CD14-positive monocyte (primary cell): ENCODE results near the gene SYT7. TPM values are rescaled to one million over a fixed set of nuclear protein-coding genes. Genes with fewer than 3 reads are reported as not detected.

Experiments used
- DNase-seq, 3 donors: peaks; one replicate each; pipeline ENCODE4 v3.0.0-alpha.2; 2011 to 2022
- H2AFZ ChIP-seq: 2 replicates; pipeline ENCODE4 v1.6.0; 2012; ENCODE audit warnings: mild to moderate bottlenecking, low read depth, low read length, inconsistent platforms; ENCODE audit not compliant: insufficient read depth, poor library complexity, severe bottlenecking
- H3K27ac ChIP-seq, 2 donors: 1 replicate in 1 of 2; 2 replicates in 1 of 2; pipeline ENCODE4 v1.5.1; 2012 to 2013; ENCODE audit warnings: low read length in 2 of 2, control low read depth in 1 of 2, inconsistent platforms in 1 of 2, low read depth in 1 of 2, mild to moderate bottlenecking in 1 of 2
- H3K27me3 ChIP-seq, 2 donors: one replicate each; pipeline versions ENCODE4 v1.6.0 to v1.6.1; 2011 to 2013; ENCODE audit warnings: low read length in 2 of 2; ENCODE audit not compliant: control insufficient read depth in 2 of 2, insufficient read depth in 2 of 2
- H3K36me3 ChIP-seq, 2 donors: replicated peaks in 1 of 2; 1 replicate in 1 of 2; 2 replicates in 1 of 2; pipeline versions ENCODE4 v1.5.1 to v1.6.1; 2012 to 2013; ENCODE audit warnings: low read length in 2 of 2, control low read depth in 1 of 2, inconsistent platforms in 1 of 2, mild to moderate bottlenecking in 1 of 2; ENCODE audit not compliant: insufficient read depth in 2 of 2, control insufficient read depth in 1 of 2
- H3K4me1 ChIP-seq, 2 donors: 1 replicate in 1 of 2; 2 replicates in 1 of 2; pipeline versions ENCODE4 v1.5.1 to v1.6.1; 2012 to 2013; ENCODE audit warnings: low read length in 2 of 2, control low read depth in 1 of 2, inconsistent platforms in 1 of 2, mild to moderate bottlenecking in 1 of 2, moderate library complexity in 1 of 2; ENCODE audit not compliant: insufficient read depth in 2 of 2, control insufficient read depth in 1 of 2
- H3K4me2 ChIP-seq: replicated peaks from 2 replicates; pipeline ENCODE3; 2012; ENCODE audit warnings: low read length, moderate library complexity, mild to moderate bottlenecking; ENCODE audit not compliant: poor library complexity, severe bottlenecking; ENCODE audit errors: extremely low read depth
- H3K4me3 ChIP-seq, 3 experiments: fragments of 200-600 bp in 1 of 3; sonication (generic) in 1 of 3; replicated peaks in 1 of 3; 1 replicate in 2 of 3; 2 replicates in 1 of 3; pipeline ENCODE4 v1.5.1; 2011 to 2013; ENCODE audit warnings: low read length in 3 of 3, mild to moderate bottlenecking in 3 of 3, control low read depth in 2 of 3, low read depth in 2 of 3, inconsistent platforms in 1 of 3, moderate library complexity in 1 of 3
- H3K79me2 ChIP-seq: 2 replicates; pipeline ENCODE4 v1.6.0; 2012; ENCODE audit warnings: mild to moderate bottlenecking, control low read depth, inconsistent platforms, low read length, moderate library complexity; ENCODE audit not compliant: insufficient read depth
- H3K9ac ChIP-seq: 2 replicates; pipeline ENCODE4 v1.6.0; 2017; ENCODE audit warnings: low read length, mild to moderate bottlenecking; ENCODE audit not compliant: insufficient read depth, poor library complexity, severe bottlenecking
- H3K9me3 ChIP-seq, 2 donors: replicated peaks in 1 of 2; 1 replicate in 1 of 2; 2 replicates in 1 of 2; pipeline versions ENCODE4 v1.5.1 to v1.6.1; 2012 to 2013; ENCODE audit warnings: low read length in 2 of 2, control low read depth in 1 of 2; ENCODE audit not compliant: control insufficient read depth in 1 of 2, insufficient read depth in 1 of 2
- H4K20me1 ChIP-seq: 2 replicates; pipeline ENCODE4 v1.6.0; 2012; ENCODE audit warnings: mild to moderate bottlenecking, low read length, control low read depth, moderate library complexity; ENCODE audit not compliant: insufficient read depth
- H3K27ac Mint-ChIP-seq, 7 donors: one replicate each; pipeline ENCODE4 v1.8.0; 2020; ENCODE audit warnings: mild to moderate bottlenecking in 7 of 7, mixed read lengths in 7 of 7, moderate library complexity in 6 of 7, inconsistent platforms in 2 of 7
- H3K27me3 Mint-ChIP-seq, 3 donors: one replicate each; pipeline ENCODE4 v1.8.0; 2021 to 2022; ENCODE audit warnings: low read depth in 3 of 3, mild to moderate bottlenecking in 3 of 3, mixed read lengths in 3 of 3, moderate library complexity in 3 of 3, inconsistent platforms in 1 of 3
- H3K36me3 Mint-ChIP-seq, 2 donors: one replicate each; pipeline ENCODE4 v1.8.0; 2020; ENCODE audit warnings: mixed read lengths in 2 of 2, inconsistent platforms in 1 of 2, mild to moderate bottlenecking in 1 of 2
- H3K4me1 Mint-ChIP-seq: one replicate; pipeline ENCODE4 v1.8.0; 2020; ENCODE audit warnings: mild to moderate bottlenecking, mixed read lengths
- H3K4me3 Mint-ChIP-seq, 2 donors: one replicate each; pipeline ENCODE4 v1.8.0; 2020; ENCODE audit warnings: mild to moderate bottlenecking in 2 of 2, mixed read lengths in 2 of 2, moderate library complexity in 1 of 2
- H3K9me3 Mint-ChIP-seq, 7 donors: one replicate each; pipeline ENCODE4 v1.8.0; 2020 to 2022; ENCODE audit warnings: mixed read lengths in 7 of 7, mild to moderate bottlenecking in 6 of 7, moderate library complexity in 6 of 7, inconsistent platforms in 2 of 7
- CTCF ChIP-seq: fragments of 200-600 bp; IDR thresholded peaks from one replicate; pipeline ENCODE4 v1.8.0; 2022; ENCODE audit warnings: antibody characterized with exemption, mild to moderate bottlenecking
- WGBS: methylation state at CpG from one replicate; pipeline ENCODE4 v1.1.5; 2013; ENCODE audit warnings: missing lambda C conversion rate; ENCODE audit not compliant: insufficient coverage; 5-methylcytosine and 5-hydroxymethylcytosine counted together
- intact Hi-C, 2 donors: fragments of 100-400 bp; cut with micrococcal nuclease; formaldehyde crosslinking; loops; one replicate each; pipeline versions ENCODE4 v1.15.0 to v1.15.1; 2023
- polyA minus RNA-seq: library from RNA; depleted of rRNA, polyadenylated mRNA; stranded (reverse); fragments of >200 nt; gene quantifications from 2 replicates; pipeline ENCODE4 v1.2.3, GENCODE V29; 2012
- polyA plus RNA-seq, 3 donors: library from polyadenylated mRNA; depleted of rRNA in 1 of 3; unstranded in 2 of 3; stranded (reverse) in 1 of 3; fragments of 300-500 nt in 2 of 3; fragments of >200 nt in 1 of 3; fragmentation: Illumina TruSeq in 2 of 3; gene quantifications; 1 replicate in 2 of 3; 2 replicates in 1 of 3; pipeline ENCODE4 v1.2.3, GENCODE V29; 2012 to 2021
- total RNA-seq, 12 experiments: library from RNA in 1 of 12; stranded (reverse) in 1 of 12; fragments of 120-200 nt in 1 of 12; gene quantifications; one replicate each; pipeline ENCODE4 v1.2.4 and lab custom pipeline; 2013 to 2026; ENCODE audit warnings: mixed read lengths in 6 of 12, inconsistent platforms in 1 of 12

The SYT7 gene
- not detected for total RNA-seq (2013)
- polyA plus RNA-seq (not detected), polyA minus RNA-seq (not detected in 2 replicates), total RNA-seq (lab: John Stamatoyannopoulos, UW) (0 to 3.6 (median 0.08) reads per million in 11 experiments)

- H3K9me3 Mint-ChIP-seq: peaks cover 0 to 14% (median 6%) of the 10 kb centered on the region in 7 donors
- peaks cover 9 to 13% of the 10 kb centered on the region in 2 donors for H3K4me1 ChIP-seq
- peak within 1 kb of the TSS; percentile 66 for H3K4me2 ChIP-seq
- no peaks in the 10 kb centered on the region for H3K79me2 ChIP-seq
- WGBS: under 1% methylated on average over 81 of the region's 96 CpGs
- peaks cover 24 to 60% of the 10 kb centered on the region in 2 donors for H3K27me3 ChIP-seq
- peaks cover 4 to 15% of the 10 kb centered on the region in 2 donors for H3K9me3 ChIP-seq
- H3K27ac Mint-ChIP-seq: no peak within 1 kb of the TSS
- H2AFZ ChIP-seq: peak within 1 kb of the TSS; percentile 66
- peak within 1 kb of the TSS; percentile 76 to 82 for H3K4me3 Mint-ChIP-seq
- H3K27ac ChIP-seq: no peak within 1 kb of the TSS
- intact Hi-C loops: no loop called here
- no peaks in the 10 kb centered on the region for H4K20me1 ChIP-seq
- no peaks in the 10 kb centered on the region for H3K36me3 Mint-ChIP-seq
- H3K9ac ChIP-seq: peak within 1 kb of the TSS; percentile 29
- peak within 1 kb of the TSS in 2 of 3 experiments; percentile 43 to 70 for H3K4me3 ChIP-seq
- no peaks in the 10 kb centered on the region for H3K36me3 ChIP-seq
- H3K4me1 Mint-ChIP-seq: peaks cover 12% of the 10 kb centered on the region
- DNase-seq: peak; percentile 91 to 94 (median 93)
- no peak for TF ChIP-seq CTCF
- H3K27me3 Mint-ChIP-seq: peaks cover 54 to 75% (median 58%) of the 10 kb centered on the region in 3 donors
These were observed at the start of gene SYT7 for GRCh38 chr11:61581030-61581928. TSS of gene SYT7 (minus strand) at chr11:61581076. CDS start at chr11:61580820, 256 bp downstream.

- peaks cover 0 to 8% of the 10 kb centered on the region in 2 donors for H3K27me3 ChIP-seq
- H4K20me1 ChIP-seq: no peaks in the 10 kb centered on the region
- Mint-ChIP-seq H3K27me3 (peaks cover 6 to 14% (median 12%) of the 10 kb centered on the region in 3 donors), H3K36me3 (no peaks in the 10 kb centered on the region), H3K4me3 (no peak overlapping the region), H3K27ac (no peak overlapping the region), H3K9me3 (peaks cover 0 to 2% (median 0%) of the 10 kb centered on the region in 7 donors), H3K4me1 (peaks cover 3% of the 10 kb centered on the region)
- H3K4me1 ChIP-seq: no peaks in the 10 kb centered on the region
- TF ChIP-seq CTCF: no peak
- H3K9ac ChIP-seq: no peak overlapping the region
- H3K36me3 ChIP-seq: no peaks in the 10 kb centered on the region
- no peak overlapping the region for H3K4me2 ChIP-seq
- H2AFZ ChIP-seq: no peak overlapping the region
- H3K9me3 ChIP-seq: no peaks in the 10 kb centered on the region
- no peak overlapping the region for H3K27ac ChIP-seq
- H3K4me3 ChIP-seq: no peak overlapping the region
- WGBS: 83% methylated on average over 10 of the region's 10 CpGs
- H3K79me2 ChIP-seq: no peaks in the 10 kb centered on the region
- no peak for DNase-seq
- intact Hi-C loops: loop anchor here in 1 of 2 donors (10.0 kb wide), 1 partner anchor 145 kb away; a partner anchor contains a TSS
These were observed 49.2 kb upstream of the SYT7 start for GRCh38 chr11:61630089-61630488.
